Stimulated activated CD4-positive, alpha-beta T cell treated with anti-CD3 and anti-CD28 coated beads, Interleukin-4, amount 100 ng/mL, for 24 hours (primary cell): ENCODE results near the gene PNMA6A.
"Not testable (repeated sequence)": the region's sequence is repeated elsewhere in the genome, so short reads cannot be mapped to it uniquely, and the experiment has no call there.

Experiments
- DNase-seq: peaks from one replicate; pipeline ENCODE4 v3.0.0-alpha.2; 2020

Gene PNMA6A

GRCh38 chrX:153071909-153072583, at the start of gene PNMA6A:
PNMA6A (plus strand) TSS chrX:153072454; CDS start chrX:153073063, 609 bp downstream.
- DNase-seq = not testable (repeated sequence)

GRCh38 chrX:153026501-153026900, 45.8 kb upstream of the PNMA6A start:
- DNase-seq = not testable (repeated sequence)

- DNase-seq = not testable (repeated sequence)
Measured at GRCh38 chrX:153028487-153028886, 43.8 kb upstream of the PNMA6A start.

- DNase-seq = no peak
Measured at GRCh38 chrX:153029162-153029561, 43.1 kb upstream of the PNMA6A start.

DNA sequence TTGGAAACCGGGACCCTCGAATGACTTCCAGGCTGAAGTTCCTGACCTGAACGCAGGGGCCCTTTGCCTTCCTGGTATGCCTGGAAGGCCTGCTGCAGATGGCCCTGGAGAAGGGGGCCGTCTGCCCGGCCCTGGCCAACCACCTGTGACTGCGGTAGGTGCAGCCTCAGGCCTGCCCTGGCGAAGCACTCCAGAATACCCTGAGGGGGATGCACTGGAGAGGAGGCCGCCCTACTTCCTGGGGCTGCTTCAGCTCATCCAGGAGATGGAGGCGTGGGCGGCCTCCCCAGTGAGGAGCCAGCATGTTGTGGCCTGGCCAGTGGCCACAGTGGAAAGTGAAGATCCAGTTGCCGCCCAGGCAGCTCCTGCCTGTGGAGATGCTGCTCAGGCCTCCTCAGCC, 42.4 kb upstream of the PNMA6A start:
- DNase-seq = no peak

GRCh38 chrX:153030801-153031200, 41.5 kb upstream of the PNMA6A start:
- DNase-seq = no peak

DNA sequence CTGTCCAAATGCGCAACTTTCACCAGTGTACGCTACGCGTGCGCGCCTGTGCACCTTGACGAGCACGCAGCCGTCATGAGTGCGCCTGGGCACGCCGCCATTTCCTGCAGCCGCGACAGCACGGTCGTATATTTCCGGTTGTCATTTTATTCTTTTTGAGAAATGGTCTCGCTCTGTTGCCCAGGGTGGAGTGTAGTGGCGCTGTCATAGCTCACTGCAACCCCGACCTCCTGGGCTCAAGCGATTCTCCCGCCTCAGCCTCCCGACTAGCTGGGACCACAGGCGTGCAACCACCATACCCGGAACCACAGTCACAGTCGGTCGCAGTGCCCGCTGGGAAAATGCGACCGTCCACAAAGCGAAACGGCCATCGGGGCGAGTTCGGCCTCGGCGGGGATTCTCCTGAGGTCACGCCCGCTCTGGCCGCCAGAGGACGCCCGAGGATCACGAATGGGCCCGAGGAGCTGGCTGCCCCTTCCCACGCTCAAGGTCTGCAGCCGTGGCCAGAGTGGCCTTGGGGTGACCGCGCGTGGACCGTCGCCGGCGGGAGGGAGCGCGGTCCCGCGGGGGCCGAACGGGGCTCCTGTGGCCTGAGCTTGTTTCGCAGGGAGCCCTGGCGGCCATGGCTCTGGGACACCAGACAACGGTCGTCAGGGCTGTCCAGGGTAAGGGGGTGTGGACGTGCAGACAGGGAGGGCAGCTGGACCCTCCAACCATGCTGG, 39.7 kb upstream of the PNMA6A start:
- DNase-seq = peak; percentile 68

GRCh38 chrX:153049093-153049492, 23.2 kb upstream of the PNMA6A start:
- no peak for DNase-seq

- DNase-seq = no peak
Measured at GRCh38 chrX:153052534-153052933, 19.7 kb upstream of the PNMA6A start.

DNA sequence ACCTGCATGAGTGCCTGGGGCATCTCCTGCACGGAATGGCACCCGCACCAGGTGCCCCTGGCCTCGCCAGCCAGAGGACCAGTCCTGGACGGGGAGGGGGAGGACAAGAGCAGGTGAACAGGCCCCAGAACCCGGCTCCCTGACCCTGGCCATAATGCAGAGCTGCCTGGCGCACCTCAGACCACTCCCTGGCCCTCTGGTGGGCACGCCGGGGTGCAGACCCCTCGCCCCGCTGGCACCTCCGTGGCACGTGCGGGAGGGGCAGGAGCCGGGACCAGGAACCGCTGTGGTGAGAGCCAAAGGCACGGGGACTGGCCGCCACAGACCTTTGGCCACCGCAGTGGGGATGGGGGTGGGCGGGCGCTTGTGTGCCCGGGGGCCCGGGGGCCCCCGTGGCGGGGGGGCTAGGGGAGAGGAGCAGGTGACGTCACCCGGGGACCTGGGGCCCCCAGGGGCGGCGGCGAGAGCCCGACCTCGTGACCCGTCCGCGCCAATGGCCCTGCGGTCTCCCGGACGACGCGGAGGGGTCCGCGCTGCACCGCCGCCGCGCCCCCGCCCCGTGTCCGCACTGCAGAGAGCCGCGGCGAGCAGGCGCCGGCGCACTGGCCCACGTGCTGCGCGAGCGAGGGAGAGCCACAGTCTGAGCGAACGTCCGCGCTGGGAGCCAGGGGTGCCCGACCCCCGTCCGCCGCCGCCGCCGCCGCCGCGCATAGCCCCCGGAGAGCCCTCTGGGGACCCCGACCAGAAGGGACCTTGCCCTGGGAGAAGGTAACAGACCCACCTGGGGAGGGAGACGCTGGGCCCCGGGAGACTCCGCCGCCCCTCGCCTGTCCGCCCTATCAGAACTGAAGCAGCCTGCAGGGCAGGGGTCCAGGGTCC, 16.1 kb upstream of the PNMA6A start, which contains the start of gene PNMA3:
Gene PNMA3 (plus strand): TSS at position 600 of the 879 bp plus-strand sequence. CDS start 586 bp downstream, outside the sequence.
- DNase-seq = no peak

DNA sequence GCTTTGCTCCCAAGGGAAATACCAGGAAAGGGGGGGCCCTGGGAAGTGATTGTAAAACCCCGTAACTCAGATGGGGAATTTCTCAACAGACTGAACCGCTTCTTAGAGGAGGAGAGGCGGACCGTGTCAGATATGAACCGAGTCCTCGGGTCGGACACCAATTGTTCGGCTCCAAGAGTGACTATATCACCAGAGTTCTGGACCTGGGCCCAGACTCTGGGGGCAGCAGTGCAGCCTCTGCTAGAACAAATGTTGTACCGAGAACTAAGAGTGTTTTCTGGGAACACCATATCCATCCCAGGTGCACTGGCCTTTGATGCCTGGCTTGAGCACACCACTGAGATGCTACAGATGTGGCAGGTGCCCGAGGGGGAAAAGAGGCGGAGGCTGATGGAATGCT, 15.0 kb upstream of the PNMA6A start:
- no peak for DNase-seq

DNA sequence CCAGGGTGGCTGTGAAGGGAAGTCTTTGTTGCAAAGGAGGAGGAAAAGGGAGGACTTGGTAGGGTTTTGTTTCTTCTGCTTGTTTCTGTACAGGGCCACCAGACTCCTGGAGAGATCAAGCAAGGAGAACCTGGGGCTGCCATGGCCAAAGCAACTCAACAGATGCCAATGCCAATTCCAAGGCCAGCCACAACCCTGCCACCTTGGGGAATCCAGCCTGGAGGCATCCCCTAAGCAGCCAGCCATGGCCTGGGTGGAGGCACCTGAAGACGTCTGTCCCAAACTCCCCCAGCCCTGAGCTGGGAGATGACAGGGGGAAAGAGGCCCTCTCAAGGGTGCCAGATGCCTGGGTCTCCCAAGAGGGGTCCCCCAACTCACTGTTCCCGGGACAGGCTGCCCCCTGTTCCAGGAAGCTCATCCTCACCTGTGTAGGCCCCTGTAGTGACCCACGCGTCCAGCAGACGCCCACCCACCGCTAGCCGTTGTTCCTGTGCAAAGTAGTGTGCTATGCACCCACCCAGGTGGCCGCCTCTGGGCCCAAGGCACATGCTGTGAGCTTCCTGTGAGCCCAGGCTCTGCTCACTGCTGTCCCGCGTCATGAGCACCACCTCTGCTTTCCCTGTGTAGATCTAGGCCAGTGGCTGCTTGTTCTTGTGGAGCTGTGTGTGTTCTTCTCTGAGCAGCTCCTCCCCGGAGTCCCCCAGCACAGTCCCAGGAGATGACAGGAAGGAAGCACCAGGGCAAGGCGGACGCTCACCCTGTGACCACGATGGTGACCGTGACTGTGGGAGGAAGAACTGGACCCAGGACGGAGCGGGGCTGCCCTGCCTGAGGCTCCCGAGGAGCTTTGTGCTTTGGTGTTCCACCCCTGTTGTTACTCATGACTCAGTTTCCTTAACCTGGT, 12.8 kb upstream of the PNMA6A start:
- DNase-seq = no peak

DNA sequence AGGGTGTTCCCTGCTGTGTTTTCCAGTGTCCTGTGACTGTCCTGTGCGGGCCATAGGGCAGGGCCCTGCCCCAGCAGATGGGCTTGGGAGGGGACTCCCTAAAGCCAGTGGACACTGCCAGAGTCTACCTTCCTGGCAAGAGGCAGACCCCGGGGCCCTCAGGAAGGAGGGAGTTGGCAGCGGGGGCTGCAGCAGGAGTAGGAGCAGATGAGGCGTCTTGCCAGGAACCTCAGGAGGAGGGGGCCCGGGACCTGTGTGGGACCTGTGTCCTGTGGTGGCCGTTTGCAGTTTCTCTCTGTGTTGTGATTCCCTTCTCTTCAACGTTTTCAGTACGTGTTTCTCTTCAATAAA, 12.2 kb upstream of the PNMA6A start:
- no peak for DNase-seq

DNA sequence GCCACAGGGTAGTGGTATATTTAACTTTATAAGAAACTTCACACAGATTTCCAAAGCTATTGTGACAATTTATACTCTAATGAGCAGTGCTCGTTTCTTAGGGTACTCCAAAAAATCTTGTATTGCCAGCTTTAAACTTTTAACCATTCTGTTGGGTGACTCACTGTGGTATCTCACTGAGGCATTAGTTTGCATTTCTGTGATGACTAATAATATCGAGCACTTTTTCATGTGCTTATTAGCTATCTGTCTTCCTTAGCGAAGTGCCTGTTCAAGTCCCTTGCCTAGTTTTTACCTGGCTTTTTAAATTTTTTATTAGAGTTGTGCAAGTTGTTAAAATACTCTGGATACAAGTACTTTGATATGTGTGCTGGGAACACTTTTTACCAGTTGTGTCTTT, 10.5 kb upstream of the PNMA6A start:
- DNase-seq = no peak

DNA sequence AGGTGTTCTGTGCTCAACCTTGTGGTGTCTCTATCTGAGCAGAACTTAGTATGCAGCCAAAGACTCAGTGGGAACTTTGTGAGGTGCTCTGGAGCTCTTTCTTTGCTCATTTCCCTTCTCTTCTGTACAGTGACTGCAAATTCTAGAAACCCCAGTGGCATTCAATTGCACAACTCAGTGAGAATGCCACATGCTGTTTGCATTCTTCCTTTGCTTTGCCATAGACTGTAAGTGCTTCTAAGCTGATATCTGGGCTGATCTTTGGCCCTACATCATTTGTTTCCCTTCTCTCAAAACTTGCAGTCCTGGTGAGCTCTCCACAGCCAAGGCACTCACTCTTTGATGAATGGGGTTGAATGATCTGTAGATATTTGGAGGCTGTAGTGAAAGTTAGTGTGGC, 8.9 kb upstream of the PNMA6A start:
- DNase-seq = no peak

- DNase-seq = no peak
Measured at GRCh38 chrX:153064061-153064460, 8.2 kb upstream of the PNMA6A start.

GRCh38 chrX:153065389-153065788, 6.9 kb upstream of the PNMA6A start:
- DNase-seq = no peak

GRCh38 chrX:153066402-153066801, 5.9 kb upstream of the PNMA6A start:
- DNase-seq = not testable (repeated sequence)

- DNase-seq = not testable (repeated sequence)
Measured at GRCh38 chrX:153073331-153073730, 1.1 kb downstream of the PNMA6A start.

DNA sequence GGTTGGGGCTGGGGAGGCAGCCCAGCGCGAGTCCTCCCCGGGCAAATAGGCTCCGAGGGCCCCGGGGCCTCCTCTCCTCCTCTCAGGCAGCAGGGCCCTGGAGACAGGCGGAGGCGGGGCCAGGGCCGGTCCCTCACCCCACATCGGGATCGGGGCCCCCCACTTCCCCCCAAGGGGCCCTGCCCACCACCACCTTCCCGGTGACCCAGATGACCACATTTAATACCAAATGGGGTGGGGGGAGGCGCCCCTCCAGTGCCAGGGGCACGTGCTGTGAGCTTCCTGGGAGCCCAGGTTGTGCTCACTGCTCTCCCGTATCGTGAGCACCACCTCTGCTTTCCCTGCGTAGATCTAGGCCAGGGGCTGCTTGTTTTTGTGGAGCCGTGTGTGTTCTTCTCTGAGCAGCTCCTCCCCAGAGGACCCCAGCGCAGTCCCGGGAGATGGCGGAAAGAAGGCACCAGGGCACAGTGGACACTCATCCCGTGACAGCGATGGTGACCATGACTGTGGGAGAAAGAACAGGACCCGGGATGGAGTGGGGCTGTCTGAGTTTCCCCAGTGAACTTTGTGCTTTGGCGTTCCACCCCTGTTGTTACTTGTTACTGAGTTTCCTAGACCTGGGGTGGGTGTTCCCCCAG, 2.1 kb downstream of the PNMA6A start:
- DNase-seq = no peak

DNA sequence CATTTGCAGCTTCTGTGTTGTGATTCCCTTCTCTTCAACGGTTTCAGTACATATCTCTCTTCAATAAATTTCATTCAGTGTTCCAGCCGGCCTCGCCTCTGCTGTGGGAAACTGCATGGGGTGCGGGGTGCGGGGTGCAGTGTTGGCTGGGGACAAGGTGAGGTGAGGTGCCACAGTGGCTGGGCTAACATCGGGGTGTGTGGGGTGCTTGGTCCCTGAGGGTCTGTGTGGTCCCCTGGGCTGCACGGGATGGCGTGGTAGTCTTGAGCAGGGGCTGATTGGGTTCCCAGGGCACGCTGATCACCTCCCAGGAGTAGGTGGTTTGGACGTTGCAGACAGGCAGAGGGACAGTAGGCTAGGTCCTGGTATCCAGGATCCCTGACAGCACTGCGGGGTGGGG, 2.7 kb downstream of the PNMA6A start:
- no peak for DNase-seq

DNA sequence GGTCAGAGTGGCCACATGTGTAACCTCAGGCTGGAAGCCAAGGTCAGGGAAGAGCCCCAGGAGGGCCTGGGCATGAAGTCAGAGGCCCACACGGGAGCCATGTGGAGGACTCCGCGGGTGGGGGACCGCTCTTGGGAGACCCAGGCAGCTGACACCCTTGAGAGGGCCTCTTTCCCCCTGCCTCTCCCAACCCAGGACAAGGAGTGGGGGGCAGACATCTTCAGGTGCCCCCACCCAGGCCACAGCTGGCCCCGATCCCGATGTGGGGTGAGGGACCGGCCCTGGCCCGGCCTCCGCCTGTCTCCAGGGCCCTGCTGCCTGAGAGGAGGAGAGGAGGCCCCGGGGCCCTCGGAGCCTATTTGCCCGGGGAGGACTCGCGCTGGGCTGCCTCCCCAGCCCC, 3.1 kb downstream of the PNMA6A start:
- DNase-seq = no peak
